Breast epithelium (tissue), 4 donors: Measurements from ENCODE around the gene CNKSR3. TPM values are rescaled to one million over a fixed set of nuclear protein-coding genes. Genes with fewer than 3 reads are reported as not detected.

Experiments used
- DNase-seq, 2 donors: peaks; one replicate each; pipeline ENCODE4 v3.0.0-alpha.2; 2019; ENCODE audit warnings: low spot score in 2 of 2
- H3K27ac ChIP-seq, 2 donors: fragments of 200-600 bp; sonication (generic) in 1 of 2; one replicate each; pipeline ENCODE4 v1.5.1; 2016 to 2019; ENCODE audit warnings: mild to moderate bottlenecking in 1 of 2
- H3K27me3 ChIP-seq, 2 donors: fragments of 200-600 bp; sonication (generic) in 1 of 2; one replicate each; pipeline versions ENCODE4 v1.5.1 to v1.6.0; 2017 to 2019; ENCODE audit warnings: control low read depth in 1 of 2, mild to moderate bottlenecking in 1 of 2
- H3K36me3 ChIP-seq: fragments of 200-600 bp; one replicate; pipeline ENCODE4 v1.5.1; 2019
- H3K4me1 ChIP-seq, 2 donors: fragments of 200-600 bp; sonication (generic); one replicate each; pipeline ENCODE4 v1.5.1; 2016 to 2019; ENCODE audit warnings: control low read depth in 1 of 2
- H3K4me3 ChIP-seq, 3 donors: fragments of 200-600 bp; sonication (generic); 1 replicate in 2 of 3; 2 replicates in 1 of 3; pipeline ENCODE4 v1.5.1; 2016 to 2019; ENCODE audit warnings: mild to moderate bottlenecking in 3 of 3, moderate library complexity in 2 of 3
- H3K9me3 ChIP-seq, 2 donors: fragments of 200-600 bp; sonication (generic) in 1 of 2; one replicate each; pipeline ENCODE4 v1.5.1; 2016 to 2019; ENCODE audit warnings: control low read depth in 1 of 2
- POLR2A ChIP-seq: fragments of 450-650 bp; IDR thresholded peaks from one replicate; pipeline ENCODE4 v1.6.1; 2016; ENCODE audit warnings: antibody characterized with exemption, mild to moderate bottlenecking, moderate library complexity
- POLR2AphosphoS5 ChIP-seq, 3 donors: sonication (generic); formaldehyde crosslinking; IDR thresholded peaks; one replicate each; pipeline ENCODE4 v1.6.1; 2017; ENCODE audit warnings: antibody characterized with exemption in 3 of 3
- intact Hi-C: fragments of 100-400 bp; cut with DNase I; formaldehyde crosslinking; loops from one replicate; pipeline ENCODE4 v1.15.1; 2023; ENCODE audit warnings: low total_unique reads
- total RNA-seq, 3 donors: library from RNA; depleted of rRNA; stranded (reverse); fragments of >200 nt; gene quantifications; one replicate each; pipeline ENCODE4 v1.1.0, GENCODE V29; 2016
- TF ChIP-seq, protein P1 (sequence below), 3 donors: fragments of 450-650 bp; IDR thresholded peaks; one replicate each; pipeline ENCODE4 v1.5.1; 2016 to 2017; ENCODE audit warnings: antibody characterized with exemption in 3 of 3, mild to moderate bottlenecking in 3 of 3, moderate library complexity in 3 of 3

CNKSR3 gene
- total RNA-seq, 3 donors from 2014 or later = 2.1 to 8.6 (median 5.2) TPM

DNA sequence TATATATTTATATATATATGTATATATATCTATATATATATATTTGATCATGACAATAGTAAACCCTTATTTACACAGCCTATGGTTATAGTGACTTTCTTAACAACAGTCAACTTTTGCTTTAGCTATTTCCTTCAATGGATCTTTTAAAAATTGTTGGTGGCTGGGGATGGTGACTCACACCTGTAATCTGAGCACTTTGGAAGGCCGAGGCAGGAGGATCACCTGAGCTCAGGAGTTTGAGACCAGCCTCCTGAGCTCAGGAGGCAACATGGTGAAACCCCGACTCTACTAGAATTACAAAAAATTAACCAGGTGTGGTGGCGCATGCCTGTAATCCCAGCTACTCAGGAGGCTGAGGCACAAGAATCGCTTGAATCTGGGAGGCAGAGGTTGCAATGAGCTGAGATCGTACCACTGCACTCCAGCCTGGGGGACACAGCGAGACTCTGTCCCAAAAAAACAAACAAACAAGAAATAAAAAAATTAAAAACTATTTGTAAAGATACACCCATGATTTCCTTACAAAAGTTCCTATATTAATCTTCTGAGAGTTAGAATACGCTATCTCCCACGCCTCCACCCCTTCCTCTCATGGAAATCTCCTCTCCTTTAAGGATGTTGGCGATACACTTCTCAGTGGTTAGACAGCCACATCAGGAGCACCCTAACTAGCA, 29.2 kb upstream of the CNKSR3 start:
- DNase-seq = no peak
- Histone ChIP-seq H3K27me3 (no peaks in the 10 kb centered on the region), H3K4me3 (no peak overlapping the region), H3K4me1 (no peaks in the 10 kb centered on the region), H3K27ac (no peak overlapping the region), H3K9me3 (no peaks in the 10 kb centered on the region), H3K36me3 (no peaks in the 10 kb centered on the region)
- TF ChIP-seq POLR2AphosphoS5 (IDR thresholded peaks at IDR 0.05) = no peak
- TF ChIP-seq, protein P1, sequence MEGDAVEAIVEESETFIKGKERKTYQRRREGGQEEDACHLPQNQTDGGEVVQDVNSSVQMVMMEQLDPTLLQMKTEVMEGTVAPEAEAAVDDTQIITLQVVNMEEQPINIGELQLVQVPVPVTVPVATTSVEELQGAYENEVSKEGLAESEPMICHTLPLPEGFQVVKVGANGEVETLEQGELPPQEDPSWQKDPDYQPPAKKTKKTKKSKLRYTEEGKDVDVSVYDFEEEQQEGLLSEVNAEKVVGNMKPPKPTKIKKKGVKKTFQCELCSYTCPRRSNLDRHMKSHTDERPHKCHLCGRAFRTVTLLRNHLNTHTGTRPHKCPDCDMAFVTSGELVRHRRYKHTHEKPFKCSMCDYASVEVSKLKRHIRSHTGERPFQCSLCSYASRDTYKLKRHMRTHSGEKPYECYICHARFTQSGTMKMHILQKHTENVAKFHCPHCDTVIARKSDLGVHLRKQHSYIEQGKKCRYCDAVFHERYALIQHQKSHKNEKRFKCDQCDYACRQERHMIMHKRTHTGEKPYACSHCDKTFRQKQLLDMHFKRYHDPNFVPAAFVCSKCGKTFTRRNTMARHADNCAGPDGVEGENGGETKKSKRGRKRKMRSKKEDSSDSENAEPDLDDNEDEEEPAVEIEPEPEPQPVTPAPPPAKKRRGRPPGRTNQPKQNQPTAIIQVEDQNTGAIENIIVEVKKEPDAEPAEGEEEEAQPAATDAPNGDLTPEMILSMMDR (IDR thresholded peaks at IDR 0.05) = no peak
- intact Hi-C loops = no loop called here

DNA sequence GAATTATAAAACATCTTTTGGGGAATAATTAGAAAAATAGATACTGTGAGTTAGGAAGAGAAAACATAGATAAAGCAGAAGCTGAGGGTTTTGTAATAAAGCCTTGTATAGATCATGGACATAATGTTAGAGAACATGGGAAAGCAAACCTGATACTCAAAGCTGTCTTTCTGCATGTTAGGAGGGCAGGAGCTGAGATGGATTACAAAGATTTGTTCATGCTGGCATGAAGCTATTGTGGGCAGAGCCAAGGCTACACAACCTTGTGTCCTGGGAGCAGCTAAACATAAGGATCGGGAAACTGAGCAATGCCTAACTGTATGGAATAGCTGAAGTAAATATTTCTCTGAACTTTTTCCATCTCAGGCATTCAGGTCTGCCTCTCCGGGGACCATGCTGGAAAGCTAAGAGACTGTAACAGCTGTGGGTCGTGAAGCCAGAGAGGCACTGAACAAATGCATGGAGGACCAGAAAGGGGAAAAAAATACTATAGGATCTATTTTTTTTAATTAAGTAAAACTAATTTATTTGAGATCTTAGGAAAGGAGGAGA, 28.2 kb upstream of the CNKSR3 start:
- Histone ChIP-seq H3K36me3 (no peaks in the 10 kb centered on the region), H3K27ac (no peak overlapping the region), H3K9me3 (no peaks in the 10 kb centered on the region), H3K4me3 (no peak overlapping the region), H3K4me1 (no peaks in the 10 kb centered on the region), H3K27me3 (no peaks in the 10 kb centered on the region)
- no peak for DNase-seq
- intact Hi-C loops = no loop called here
- TF ChIP-seq, protein P1 (IDR thresholded peaks at IDR 0.05) = no peak
- TF ChIP-seq POLR2A (no peak), POLR2AphosphoS5 (IDR thresholded peaks at IDR 0.05) (no peak)

DNA sequence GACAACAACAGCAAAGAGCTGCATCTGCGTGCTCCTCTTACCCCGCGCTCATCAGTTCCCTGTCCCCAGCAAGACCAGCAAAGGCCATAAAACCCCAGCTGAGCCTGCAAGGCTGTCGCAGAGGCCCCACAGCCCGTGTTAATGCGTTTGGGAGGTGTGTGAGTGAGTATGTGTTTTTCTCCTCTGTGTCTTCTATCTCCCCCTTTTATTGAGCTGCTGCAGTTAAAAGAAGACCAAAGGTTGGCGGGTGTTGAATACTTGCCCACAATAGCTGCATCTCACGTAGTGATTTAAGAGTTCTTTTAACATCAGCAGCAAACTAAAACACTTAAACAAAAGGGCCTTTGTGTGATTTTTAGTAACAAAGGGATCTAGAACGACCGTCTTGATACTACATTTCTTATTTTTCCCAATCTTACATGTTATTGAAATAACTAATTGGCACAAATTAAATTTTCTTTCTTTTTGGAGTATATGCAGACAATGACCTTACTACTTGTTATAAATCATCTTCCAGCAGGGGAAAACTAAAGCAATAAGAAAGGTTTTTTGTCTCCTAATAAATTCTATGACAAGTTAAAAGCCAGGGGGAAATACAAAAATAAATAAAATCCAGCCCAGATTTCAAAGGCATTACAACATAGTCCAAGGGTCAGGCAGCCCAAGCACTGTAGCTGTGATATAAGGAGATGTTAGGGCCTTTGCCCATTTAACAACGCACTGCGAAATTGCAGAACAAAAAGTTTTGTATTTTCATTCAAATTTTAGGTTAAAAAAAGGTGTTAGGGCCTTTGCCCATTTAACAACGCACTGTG, 27.2 kb upstream of the CNKSR3 start:
- DNase-seq = no peak
- Histone ChIP-seq H3K4me1 (no peaks in the 10 kb centered on the region), H3K27me3 (no peaks in the 10 kb centered on the region), H3K4me3 (no peak overlapping the region), H3K27ac (no peak overlapping the region), H3K9me3 (no peaks in the 10 kb centered on the region), H3K36me3 (no peaks in the 10 kb centered on the region)
- intact Hi-C loops = no loop called here
- TF ChIP-seq POLR2AphosphoS5 (IDR thresholded peaks at IDR 0.05) = no peak
- TF ChIP-seq, protein P1 (IDR thresholded peaks at IDR 0.05) = no peak
- TF ChIP-seq POLR2A = no peak

DNA sequence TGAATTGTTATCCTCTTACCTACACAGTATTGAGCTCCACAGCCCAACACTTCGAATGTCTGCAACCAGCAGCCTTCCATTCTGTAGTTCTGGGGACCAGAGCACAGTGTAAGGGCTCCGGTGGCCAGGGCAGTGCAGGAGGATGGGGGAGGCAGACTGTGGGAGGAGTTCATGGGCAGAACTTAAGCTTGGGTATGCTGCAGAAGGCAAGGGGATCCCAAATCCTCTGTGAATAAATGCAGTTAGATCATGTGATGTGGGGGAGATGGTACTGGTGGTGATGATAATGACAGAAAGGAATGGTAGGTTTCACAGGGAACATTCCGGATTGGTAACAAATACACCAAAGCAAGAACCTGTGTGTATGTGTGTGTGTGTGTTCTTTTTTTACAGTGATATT, 26.5 kb upstream of the CNKSR3 start:
- no peak for DNase-seq
- intact Hi-C loops = no loop called here
- H3K4me3 ChIP-seq = no peak overlapping the region
- TF ChIP-seq POLR2AphosphoS5 (IDR thresholded peaks at IDR 0.05) = no peak
- TF ChIP-seq, protein P1 (IDR thresholded peaks at IDR 0.05) = no peak
- no peak for TF ChIP-seq POLR2A
- no peaks in the 10 kb centered on the region for H3K4me1 ChIP-seq
- H3K27ac ChIP-seq = no peak overlapping the region
- no peaks in the 10 kb centered on the region for H3K27me3 ChIP-seq
- H3K36me3 ChIP-seq = no peaks in the 10 kb centered on the region
- no peaks in the 10 kb centered on the region for H3K9me3 ChIP-seq

DNA sequence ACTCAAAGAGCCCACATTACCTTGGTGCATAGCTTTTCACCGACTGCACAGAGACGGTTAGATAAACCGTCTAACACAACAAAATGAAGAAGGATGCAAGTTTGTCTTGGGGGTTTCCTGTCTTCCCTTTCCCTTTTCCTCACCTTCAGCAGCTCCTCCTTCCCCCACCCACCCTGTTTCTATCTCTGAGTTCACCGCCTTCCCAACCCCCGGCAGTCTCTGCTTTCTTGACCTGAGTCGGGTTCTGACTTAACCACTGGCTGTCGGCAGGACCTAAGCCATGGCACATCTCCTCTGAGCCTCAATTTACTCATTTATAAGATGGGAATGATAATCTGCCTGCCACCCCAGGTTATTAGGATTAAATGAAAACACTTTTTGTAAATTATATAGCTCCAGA, 25.8 kb upstream of the CNKSR3 start:
- no peaks in the 10 kb centered on the region for H3K36me3 ChIP-seq
- no peak overlapping the region for H3K27ac ChIP-seq
- no peaks in the 10 kb centered on the region for H3K9me3 ChIP-seq
- no peak overlapping the region for H3K4me3 ChIP-seq
- H3K4me1 ChIP-seq = no peaks in the 10 kb centered on the region
- no peaks in the 10 kb centered on the region for H3K27me3 ChIP-seq
- no peak for DNase-seq
- intact Hi-C loops = no loop called here
- TF ChIP-seq, protein P1 (IDR thresholded peaks at IDR 0.05) = no peak
- no peak for TF ChIP-seq POLR2AphosphoS5 (IDR thresholded peaks at IDR 0.05)
- no peak for TF ChIP-seq POLR2A
